Measurements from ENCODE around the gene CCDC200. TPM values are rescaled to one million over a fixed set of nuclear protein-coding genes. Genes with fewer than 3 reads are reported as not detected.
"Not testable (repeated sequence)": the region's sequence is repeated elsewhere in the genome, so short reads cannot be mapped to it uniquely, and the experiment has no call there.

CCDC200 gene
- total RNA-seq, 2 donors from 2014 or later = not detected

DNA sequence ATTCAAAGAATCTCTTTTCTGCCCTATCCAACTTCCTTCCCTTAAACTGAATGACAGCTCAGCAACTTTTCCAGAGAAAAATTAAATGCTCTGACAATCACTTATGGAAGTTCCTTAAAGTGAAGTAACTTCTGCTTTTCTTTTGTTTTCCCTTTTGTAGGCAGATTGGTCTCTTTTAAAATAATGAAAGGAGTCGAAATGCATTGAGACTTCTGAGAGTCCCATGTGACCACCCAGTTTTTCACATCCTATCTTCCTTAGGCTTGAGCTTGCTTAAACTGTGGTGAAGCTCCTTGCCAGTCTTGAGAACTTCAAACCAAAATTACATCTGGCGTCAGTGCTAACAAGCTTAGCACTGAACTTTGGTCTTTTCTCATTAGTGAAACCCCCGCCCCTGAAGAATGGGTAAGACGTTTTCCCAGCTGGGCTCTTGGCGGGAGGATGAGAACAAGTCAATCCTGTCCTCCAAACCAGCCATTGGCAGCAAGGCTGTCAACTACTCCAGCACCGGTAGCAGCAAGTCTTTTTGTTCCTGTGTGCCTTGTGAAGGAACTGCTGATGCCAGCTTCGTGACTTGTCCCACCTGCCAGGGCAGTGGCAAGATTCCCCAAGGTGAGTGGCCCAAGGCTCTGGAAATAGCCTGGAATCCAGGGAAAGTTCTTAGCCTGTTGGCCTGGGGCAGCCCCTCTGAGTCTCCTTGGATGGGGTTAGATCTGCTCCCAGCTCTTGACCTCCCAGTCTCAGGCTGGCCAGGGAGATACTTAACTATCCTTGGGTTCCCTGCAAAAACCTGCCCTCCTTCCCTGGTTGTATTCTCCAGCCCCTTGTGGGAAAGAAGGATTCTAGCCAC is 15.6 kb downstream of the CCDC200 start:
- no peaks in the 10 kb centered on the region for H3K36me3 ChIP-seq

DNA sequence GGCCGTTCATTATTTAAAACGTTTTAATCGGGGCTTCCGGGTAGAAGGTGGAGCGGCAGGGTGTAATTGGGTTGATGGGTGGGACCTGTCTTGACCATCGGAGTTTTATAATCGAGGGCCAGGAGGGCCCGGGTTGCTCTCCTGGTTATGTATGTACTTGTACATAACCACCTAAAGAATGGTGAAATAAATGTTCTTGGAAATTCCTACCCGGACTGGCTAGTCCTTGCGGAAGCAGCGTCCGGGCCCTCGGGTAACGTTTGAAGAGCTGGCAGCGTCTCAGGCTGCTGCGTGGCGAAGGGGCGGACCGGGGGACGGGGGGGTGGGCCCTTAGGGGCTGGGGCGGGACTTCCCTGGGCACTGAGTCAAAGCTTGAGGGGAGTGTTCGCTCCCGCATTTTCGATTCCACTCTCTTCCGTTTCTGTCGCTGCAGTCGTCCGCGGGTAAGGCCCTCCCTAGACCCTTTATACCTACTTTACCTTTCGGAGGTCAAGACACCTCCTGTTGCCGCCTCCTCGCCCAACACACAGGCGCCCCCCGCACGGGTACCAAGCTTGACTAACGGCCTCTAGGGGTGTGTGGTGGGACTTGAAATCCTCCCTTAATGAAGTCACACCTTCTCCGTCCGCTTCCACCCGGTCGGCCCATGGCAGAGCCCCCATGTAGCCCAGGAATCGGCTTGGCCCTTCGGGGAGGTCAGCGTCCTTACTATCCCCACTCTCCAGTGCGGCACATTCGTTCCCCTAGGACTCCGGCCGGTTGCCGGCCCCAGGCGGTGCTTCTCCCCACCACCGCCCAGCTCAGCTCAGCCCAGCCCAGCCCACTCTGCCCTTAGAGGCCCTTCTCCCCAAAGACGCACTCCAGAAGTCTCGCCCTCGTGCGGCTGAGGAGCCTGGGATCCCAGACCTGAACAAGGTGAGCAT is 16.7 kb downstream of the CCDC200 start, which contains the start of gene TMEM106A:
TSS of gene TMEM106A (plus strand) at position 396 of the 923 bp plus-strand sequence. CDS start 1,167 bp downstream, outside the sequence.
- no peaks in the 10 kb centered on the region for H3K9me3 ChIP-seq
- H3K36me3 ChIP-seq = no peaks in the 10 kb centered on the region
- H3K9ac ChIP-seq (ENCODE audit: low read depth in 2 of 2, low read length in 2 of 2) = peak within 1 kb of the TSS; percentile 91
- peak within 1 kb of the TSS; percentile 61 for H3K4me3 ChIP-seq
- intact Hi-C loops (cut with DNase I) = no loop called here
- H3K4me1 ChIP-seq = peaks cover 11% of the 10 kb centered on the region
- peak; percentile 87 for DNase-seq
- H3K27me3 ChIP-seq = no peaks in the 10 kb centered on the region
- H3K27ac ChIP-seq = peak within 1 kb of the TSS; percentile 93
- TF ChIP-seq, protein P1, sequence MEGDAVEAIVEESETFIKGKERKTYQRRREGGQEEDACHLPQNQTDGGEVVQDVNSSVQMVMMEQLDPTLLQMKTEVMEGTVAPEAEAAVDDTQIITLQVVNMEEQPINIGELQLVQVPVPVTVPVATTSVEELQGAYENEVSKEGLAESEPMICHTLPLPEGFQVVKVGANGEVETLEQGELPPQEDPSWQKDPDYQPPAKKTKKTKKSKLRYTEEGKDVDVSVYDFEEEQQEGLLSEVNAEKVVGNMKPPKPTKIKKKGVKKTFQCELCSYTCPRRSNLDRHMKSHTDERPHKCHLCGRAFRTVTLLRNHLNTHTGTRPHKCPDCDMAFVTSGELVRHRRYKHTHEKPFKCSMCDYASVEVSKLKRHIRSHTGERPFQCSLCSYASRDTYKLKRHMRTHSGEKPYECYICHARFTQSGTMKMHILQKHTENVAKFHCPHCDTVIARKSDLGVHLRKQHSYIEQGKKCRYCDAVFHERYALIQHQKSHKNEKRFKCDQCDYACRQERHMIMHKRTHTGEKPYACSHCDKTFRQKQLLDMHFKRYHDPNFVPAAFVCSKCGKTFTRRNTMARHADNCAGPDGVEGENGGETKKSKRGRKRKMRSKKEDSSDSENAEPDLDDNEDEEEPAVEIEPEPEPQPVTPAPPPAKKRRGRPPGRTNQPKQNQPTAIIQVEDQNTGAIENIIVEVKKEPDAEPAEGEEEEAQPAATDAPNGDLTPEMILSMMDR (IDR thresholded peaks at IDR 0.05) = peak; percentile 17

More for the DNA sequence above, 15.6 kb downstream of the CCDC200 start:
- Histone ChIP-seq H3K4me1 (peaks cover 11% of the 10 kb centered on the region), H3K9ac (ENCODE audit: low read depth in 2 of 2, low read length in 2 of 2) (peak overlapping the region; percentile 91), H3K9me3 (no peaks in the 10 kb centered on the region), H3K4me3 (peak overlapping the region; percentile 61), H3K27me3 (no peaks in the 10 kb centered on the region), H3K27ac (peak overlapping the region; percentile 93)
- DNase-seq = peak; percentile 40
- TF ChIP-seq, protein P1 (IDR thresholded peaks at IDR 0.05) = no peak
- intact Hi-C loops (cut with DNase I) = no loop called here

DNA sequence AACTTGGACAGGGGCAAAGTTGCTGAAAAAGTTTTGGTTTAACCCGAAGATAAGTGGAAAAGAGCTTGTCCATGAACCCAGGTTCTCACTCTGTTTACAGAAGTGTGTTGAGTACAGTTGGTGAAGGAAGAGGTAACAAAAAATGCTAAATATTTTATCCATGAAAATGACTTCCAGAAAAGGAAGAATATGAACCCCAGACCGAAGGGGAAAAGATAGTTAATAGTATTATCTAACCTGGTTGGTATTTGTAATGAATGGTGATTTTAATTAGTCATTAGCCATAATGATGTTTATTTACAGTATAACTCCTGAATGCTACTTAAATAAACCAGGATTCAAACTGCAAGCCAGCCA is 17.3 kb downstream of the CCDC200 start:
- no peak for DNase-seq
- Histone ChIP-seq H3K4me1 (peaks cover 11% of the 10 kb centered on the region), H3K27me3 (no peaks in the 10 kb centered on the region), H3K4me3 (peak overlapping the region; percentile 61), H3K9ac (ENCODE audit: low read depth in 2 of 2, low read length in 2 of 2) (peak overlapping the region; percentile 12 to 67), H3K27ac (peak overlapping the region; percentile 93), H3K36me3 (no peaks in the 10 kb centered on the region), H3K9me3 (no peaks in the 10 kb centered on the region)
- TF ChIP-seq, protein P1 (IDR thresholded peaks at IDR 0.05) = no peak
- intact Hi-C loops (cut with DNase I) = no loop called here

DNA sequence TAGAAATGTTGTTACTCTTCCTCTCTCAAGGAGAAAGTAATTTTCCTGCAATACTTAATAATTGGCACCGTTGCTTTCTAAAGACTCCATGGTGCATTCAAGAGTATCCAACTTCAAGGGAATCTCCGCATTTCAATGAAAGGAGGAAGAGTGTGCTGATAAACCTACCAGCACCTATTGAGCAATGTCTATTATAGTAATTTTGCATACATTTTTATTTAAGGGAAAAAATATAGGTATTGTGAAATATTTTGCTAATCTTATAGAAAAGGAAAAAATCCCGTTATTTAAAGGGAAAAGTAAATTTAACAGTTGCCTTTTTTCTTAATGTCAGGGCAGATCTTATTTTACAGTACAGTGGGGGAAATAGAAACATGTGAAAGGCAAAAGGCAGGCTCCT is 17.8 kb downstream of the CCDC200 start:
- H3K4me1 ChIP-seq = peaks cover 11% of the 10 kb centered on the region
- no peak for DNase-seq
- intact Hi-C loops (cut with DNase I) = no loop called here
- peak overlapping the region; percentile 93 for H3K27ac ChIP-seq
- TF ChIP-seq, protein P1 (IDR thresholded peaks at IDR 0.05) = no peak
- no peaks in the 10 kb centered on the region for H3K27me3 ChIP-seq
- H3K36me3 ChIP-seq = no peaks in the 10 kb centered on the region
- H3K9ac ChIP-seq (ENCODE audit: low read depth in 2 of 2, low read length in 2 of 2) = peak overlapping the region in 1 of 2 donors; percentile 67
- H3K9me3 ChIP-seq = no peaks in the 10 kb centered on the region
- H3K4me3 ChIP-seq = no peak overlapping the region

DNA sequence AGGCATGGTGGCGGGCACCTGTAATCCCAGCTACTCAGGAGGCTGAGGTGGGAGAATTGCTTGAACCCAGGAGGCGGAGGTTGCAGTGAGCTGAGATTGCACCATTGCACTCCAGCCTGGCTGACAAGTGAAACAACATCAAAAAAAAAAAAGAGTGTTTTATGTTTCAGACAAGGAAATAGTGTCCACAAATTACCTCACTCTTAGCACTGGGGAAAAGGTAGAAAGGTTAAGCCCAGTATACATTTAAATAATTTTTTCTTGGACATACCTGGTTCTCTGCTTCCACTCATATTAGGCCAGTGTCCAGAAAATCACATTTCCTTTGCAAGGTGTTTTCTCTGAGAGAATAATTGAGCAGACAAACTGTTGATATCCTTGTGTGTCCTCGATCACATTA is 25.4 kb downstream of the CCDC200 start:
- H3K27me3 ChIP-seq; H3K9ac ChIP-seq (ENCODE audit: low read depth in 2 of 2, low read length in 2 of 2); H3K4me3 ChIP-seq; H3K27ac ChIP-seq; H3K4me1 ChIP-seq; H3K9me3 ChIP-seq; DNase-seq; intact Hi-C loops (cut with DNase I): not testable (repeated sequence)
- H3K36me3 ChIP-seq = peaks cover 17% of the 10 kb centered on the region

Measured in colonic mucosa (tissue), 4 donors.